GM08714 (cell line): Measurements from ENCODE around the gene NHERF1.

ENCODE experiments used
- H3K4me3 ChIP-seq: fragments of 200-500 bp; sonication (Bioruptor generic); 2 replicates; pipeline ENCODE4 v1.5.1; 2014; ENCODE audit warnings: mild to moderate bottlenecking, low read length, inconsistent platforms
- ZNF274 ChIP-seq: IDR thresholded peaks from 2 replicates; pipeline ENCODE4 v1.6.1; 2012; ENCODE audit warnings: mild to moderate bottlenecking, low read depth, low read length

NHERF1 gene

GRCh38 chr17:74739227-74739831, 9.1 kb upstream of the NHERF1 start:
- H3K4me3 ChIP-seq: no peak overlapping the region
- TF ChIP-seq ZNF274: no peak

- no peak for TF ChIP-seq ZNF274
- H3K4me3 ChIP-seq: no peak overlapping the region
These were observed 8.3 kb upstream of the NHERF1 start for GRCh38 chr17:74740173-74740572.

- no peak overlapping the region for H3K4me3 ChIP-seq
- no peak for TF ChIP-seq ZNF274
These were observed 7.6 kb upstream of the NHERF1 start for GRCh38 chr17:74740641-74741387.

- H3K4me3 ChIP-seq: no peak overlapping the region
- no peak for TF ChIP-seq ZNF274
These were observed 6.3 kb upstream of the NHERF1 start for GRCh38 chr17:74742153-74742515.

- no peak overlapping the region for H3K4me3 ChIP-seq
These were observed 5.4 kb upstream of the NHERF1 start for GRCh38 chr17:74742978-74743545.

GRCh38 chr17:74743755-74744154, 4.7 kb upstream of the NHERF1 start:
- no peak overlapping the region for H3K4me3 ChIP-seq
- no peak for TF ChIP-seq ZNF274

More at GRCh38 chr17:74742978-74743545, 5.4 kb upstream of the NHERF1 start:
- no peak for TF ChIP-seq ZNF274

- H3K4me3 ChIP-seq: no peak overlapping the region
- no peak for TF ChIP-seq ZNF274
These were observed 4.1 kb upstream of the NHERF1 start for GRCh38 chr17:74744349-74744713.

GRCh38 chr17:74744714-74745547, 3.5 kb upstream of the NHERF1 start:
- H3K4me3 ChIP-seq: no peak overlapping the region
- TF ChIP-seq ZNF274: no peak

- no peak for TF ChIP-seq ZNF274
- H3K4me3 ChIP-seq: no peak overlapping the region
These were observed 2.8 kb upstream of the NHERF1 start for GRCh38 chr17:74745548-74746177.

- TF ChIP-seq ZNF274: no peak
- H3K4me3 ChIP-seq: no peak overlapping the region
These were observed 2.1 kb upstream of the NHERF1 start for GRCh38 chr17:74746376-74746775.

- no peak overlapping the region for H3K4me3 ChIP-seq
- TF ChIP-seq ZNF274: no peak
These were observed 1.5 kb upstream of the NHERF1 start for GRCh38 chr17:74746922-74747321.

- no peak for TF ChIP-seq ZNF274
- H3K4me3 ChIP-seq: peak overlapping the region; percentile 58; the same call in 1 of the 2 replicates
These were observed 224 bp upstream of the NHERF1 start for GRCh38 chr17:74748279-74748528.

GRCh38 chr17:74749279-74750038, 1.0 kb downstream of the NHERF1 start:
- H3K4me3 ChIP-seq: peak overlapping the region; percentile 76
- TF ChIP-seq ZNF274: no peak

GRCh38 chr17:74750039-74750326, 1.6 kb downstream of the NHERF1 start:
- peak overlapping the region; percentile 76; the same call in 1 of the 2 replicates for H3K4me3 ChIP-seq
- no peak for TF ChIP-seq ZNF274
